GM18507 (cell line): ENCODE measurements around the gene STARD5.

Experiments
- DNase-seq: peaks from one replicate; pipeline ENCODE4 v3.0.0; 2011; ENCODE audit warnings: low read depth; ENCODE audit not compliant: insufficient read length; ENCODE audit errors: extremely low spot score
- FAIRE-seq: peaks from 2 replicates; lab custom pipeline; 2011; peaks lifted over from hg19 to GRCh38; lab: Jason Lieb, UNC

Gene STARD5

DNA sequence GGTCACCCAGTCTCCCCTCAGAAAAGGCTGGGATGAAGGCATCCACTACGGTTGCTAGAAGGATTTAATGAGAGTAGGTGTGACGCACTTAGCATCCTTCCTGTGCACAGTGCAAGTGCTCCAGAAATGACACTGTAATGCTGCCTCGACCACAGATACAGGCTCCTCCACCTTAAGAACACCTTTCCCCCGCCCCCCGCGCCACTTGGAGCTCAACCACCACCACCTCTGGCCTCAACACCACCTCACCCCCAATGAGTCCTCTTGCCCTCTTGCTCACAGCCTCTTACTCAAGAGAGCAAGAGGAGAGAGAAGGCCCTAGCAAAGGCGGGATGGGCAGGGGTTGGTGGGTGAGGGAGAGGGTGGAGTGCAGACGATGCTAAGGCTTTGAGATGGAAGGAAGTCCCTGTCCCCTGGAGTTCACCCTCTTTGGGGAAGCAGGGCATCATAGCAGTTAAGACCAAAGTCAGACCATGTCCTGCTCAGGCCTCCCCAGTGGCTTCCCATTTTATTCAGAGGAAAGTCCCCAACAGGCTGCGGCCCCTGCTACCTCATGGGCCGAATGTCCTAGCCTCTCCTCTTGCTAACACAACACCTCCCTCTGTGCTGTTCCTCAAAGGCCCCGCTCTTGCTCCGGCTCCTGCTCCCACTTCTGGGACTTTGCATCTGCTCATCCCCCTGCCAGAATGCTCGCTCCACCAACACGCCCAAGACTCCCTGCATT, 8.3 kb downstream of the STARD5 start:
- FAIRE-seq (peak; percentile 71), DNase-seq (no peak)

DNA sequence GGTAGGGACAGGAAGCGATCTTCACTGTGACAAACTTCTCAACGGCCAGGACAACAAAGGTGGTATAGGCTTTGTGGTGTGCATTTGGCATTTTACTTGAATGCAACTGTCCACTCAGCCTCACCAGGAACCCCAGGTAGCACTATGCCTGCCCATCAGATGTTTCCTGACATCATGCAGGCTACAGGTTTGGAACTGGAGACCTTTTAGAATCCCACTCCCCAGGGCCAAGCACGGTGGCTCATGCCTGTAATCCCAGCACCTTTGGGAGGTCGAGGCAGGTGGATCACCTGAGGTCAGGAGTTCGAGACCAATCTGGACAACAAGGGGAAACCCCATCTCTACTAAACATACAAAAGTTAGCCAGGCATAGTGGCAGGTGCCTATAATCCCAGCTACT, 9.6 kb downstream of the STARD5 start:
- DNase-seq (no peak), FAIRE-seq (no peak)

DNA sequence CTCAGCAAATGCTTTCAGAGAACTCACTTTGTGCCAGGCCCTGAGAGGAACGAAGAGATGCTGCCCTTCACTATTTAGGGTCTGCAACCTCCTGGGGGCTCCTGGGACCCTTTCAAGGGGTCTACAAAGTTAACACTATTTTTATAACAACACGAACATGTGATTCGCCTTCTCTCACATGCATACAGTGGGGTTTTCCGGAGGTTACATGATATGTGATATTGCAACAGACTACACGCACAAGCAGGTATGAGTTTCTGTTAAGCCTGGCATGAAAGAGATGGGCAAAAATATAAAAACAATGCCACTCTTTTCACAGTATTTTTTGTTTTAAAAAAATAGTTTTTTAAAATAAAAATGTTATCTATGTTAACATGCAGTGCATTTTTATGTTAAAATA, 10.3 kb downstream of the STARD5 start:
- DNase-seq, result no peak

DNA sequence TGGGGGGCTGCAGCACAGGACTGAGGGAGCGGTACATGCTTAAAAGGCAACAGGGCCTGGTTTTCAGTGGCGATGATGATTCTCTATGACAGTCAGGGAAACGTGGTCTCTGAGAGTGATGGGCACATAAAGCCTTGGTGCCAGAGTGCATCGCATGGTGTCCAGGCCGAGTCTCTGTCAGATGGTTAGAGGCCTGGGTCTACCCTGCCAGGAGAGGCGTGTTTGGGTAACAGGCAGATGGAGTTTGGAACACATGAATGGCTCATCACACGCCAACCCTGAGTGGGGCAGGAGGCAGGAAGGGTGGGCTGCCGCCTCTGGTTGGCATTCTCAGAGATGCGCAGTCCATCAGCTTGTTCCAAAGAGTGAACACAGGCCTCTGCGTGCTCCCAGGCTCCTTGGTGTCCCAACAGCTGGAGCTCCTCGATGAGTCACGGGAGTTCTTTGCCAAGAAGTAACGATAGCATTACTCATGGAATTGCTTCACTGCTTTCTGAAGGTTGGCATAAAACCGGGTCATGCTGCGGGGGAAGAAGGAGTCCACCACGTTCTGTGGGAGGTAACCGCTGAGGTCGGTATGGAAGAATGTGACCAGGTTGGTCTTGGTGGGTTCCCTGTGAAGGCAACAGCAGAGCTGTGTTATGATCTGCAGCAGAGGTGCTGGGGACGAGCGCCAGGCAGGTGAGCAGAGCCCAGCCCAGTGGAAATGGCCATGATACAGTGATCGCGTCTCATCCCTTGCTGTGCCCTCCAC, 11.0 kb downstream of the STARD5 start:
- FAIRE-seq, result no peak

More for the DNA sequence above, 10.3 kb downstream of the STARD5 start:
- no peak for FAIRE-seq

DNA sequence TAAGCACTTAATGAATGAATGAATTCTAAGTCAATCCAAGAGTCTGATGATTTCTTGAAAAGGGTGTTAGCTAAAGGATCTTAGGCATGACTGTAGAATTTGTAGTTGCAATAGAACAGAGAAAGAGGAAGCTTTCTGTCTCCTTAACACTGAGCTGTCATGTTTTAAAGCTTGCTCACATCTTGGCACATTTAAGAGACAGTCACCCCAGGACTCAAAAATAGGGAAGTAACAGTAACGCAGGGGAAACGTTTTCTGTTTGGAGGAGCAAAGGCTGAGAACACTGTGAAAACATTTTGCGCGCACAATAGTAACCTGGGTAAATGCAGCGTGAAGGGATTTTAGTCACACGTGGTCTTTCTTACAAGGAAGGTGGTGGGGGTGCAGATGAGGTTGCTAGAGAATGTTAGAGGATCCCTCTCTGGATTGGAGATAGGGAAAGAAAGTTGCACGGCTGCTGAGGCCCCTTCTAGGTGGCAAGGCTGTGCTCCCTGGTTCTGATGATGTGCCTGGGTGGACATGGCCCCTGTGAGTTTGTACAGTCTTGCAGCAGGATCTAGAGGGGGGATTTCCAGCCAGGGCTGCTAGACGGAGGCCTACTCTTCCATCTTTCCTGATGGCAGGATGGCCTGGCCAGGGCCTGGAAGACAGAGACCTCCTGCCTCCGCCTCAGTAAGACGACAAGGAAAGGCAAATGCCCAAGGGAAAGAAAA, 12.0 kb downstream of the STARD5 start:
- no peak for DNase-seq
- peak; percentile 79 for FAIRE-seq

More for the DNA sequence above, 11.0 kb downstream of the STARD5 start:
- no peak for DNase-seq

DNA sequence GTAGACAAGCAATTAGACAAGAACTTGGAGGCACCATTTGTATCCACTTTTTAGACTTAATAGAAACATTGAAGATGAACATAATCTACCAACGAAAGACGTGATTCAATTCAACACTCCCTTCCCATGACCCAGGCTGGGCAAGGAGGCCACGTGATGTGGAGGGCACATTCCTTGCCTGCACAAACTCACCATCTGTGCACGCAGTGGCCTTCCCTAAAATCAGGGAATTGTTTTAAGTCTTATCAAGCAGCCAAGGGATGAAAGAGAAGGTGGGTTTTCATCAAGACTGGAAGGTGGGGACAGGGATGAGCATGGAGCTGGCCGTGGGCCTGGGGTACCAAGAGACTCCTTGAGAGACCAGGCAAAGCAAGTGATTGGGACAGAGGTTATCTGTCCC, 13.5 kb downstream of the STARD5 start:
- DNase-seq (no peak), FAIRE-seq (no peak)

DNA sequence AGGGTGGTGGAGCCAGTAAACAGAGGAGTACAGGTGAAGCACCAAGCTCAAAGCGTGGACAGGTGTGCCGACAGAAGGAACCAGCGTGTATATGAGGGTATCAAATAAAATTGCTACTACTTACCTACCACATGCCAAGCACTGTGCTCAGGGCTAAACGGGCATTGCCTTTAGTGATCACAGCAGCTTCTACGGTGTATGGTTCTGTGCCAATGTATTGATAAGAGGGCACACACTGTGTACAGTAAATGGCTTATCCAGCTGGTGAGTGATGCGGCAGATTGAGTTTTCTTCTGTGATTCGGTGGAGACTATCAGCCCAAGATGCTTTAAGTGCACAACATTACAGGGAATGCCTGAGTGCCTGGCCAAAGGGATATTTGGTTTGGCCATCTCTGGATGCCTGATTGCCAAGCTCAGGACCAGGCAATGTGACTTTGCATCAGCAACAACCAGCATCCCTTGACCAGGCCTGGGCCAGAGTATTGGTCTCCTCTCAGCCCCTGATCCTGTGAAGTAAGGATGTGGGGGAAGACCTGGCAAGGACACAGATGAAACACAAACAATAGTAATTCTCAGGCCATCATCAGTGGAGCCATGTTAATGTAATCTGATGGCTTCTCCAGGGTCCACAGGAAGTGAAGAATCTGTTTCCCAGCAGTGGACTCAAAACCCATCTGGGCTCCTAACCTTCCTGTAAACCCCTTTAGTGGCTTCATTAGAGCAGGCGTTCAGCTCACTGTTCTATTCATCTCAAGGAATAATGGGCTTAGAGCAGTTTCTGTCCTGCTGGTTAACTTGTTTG, 14.1 kb downstream of the STARD5 start:
- no peak for DNase-seq
- no peak for FAIRE-seq

DNA sequence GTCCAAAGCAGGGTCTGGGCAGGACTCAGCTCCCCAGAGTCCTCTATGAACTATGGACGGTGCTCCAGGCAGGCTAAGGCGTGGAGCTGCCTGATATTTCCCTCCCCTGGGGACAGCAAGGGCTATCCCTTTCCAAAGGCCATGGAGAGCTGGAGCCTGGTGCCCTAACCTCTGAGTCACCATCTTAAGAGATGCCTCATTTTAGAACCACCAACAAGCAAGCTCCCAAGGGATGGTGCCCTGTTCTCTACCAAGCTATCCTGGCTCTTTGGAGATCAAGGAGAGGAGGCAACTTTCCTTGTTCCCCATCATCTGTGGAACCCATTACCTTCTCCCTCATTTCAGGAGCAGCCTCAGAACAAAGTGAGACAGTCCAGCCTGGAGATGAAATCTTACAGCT, 15.7 kb downstream of the STARD5 start:
- FAIRE-seq (no peak), DNase-seq (no peak)

DNA sequence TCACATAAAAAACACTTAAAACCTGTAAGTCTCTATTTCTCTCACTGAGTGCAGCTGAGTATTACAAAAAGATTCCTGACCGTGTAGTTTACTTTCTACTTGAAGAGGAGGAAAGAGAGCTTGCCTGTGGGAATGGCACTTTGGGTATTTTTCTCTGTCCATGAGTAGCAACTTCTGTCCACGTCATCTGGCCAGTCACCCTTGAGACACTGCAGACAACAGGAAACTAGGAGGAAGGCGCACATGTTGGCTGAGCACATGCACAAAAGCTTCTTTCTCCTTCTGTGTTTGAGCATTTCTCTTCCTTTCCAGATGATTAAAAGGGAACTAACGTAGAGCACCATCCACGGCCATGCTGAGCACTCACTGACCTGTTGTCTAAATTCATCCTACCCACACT, 19.7 kb downstream of the STARD5 start:
- FAIRE-seq, result peak; percentile 78
- no peak for DNase-seq

DNA sequence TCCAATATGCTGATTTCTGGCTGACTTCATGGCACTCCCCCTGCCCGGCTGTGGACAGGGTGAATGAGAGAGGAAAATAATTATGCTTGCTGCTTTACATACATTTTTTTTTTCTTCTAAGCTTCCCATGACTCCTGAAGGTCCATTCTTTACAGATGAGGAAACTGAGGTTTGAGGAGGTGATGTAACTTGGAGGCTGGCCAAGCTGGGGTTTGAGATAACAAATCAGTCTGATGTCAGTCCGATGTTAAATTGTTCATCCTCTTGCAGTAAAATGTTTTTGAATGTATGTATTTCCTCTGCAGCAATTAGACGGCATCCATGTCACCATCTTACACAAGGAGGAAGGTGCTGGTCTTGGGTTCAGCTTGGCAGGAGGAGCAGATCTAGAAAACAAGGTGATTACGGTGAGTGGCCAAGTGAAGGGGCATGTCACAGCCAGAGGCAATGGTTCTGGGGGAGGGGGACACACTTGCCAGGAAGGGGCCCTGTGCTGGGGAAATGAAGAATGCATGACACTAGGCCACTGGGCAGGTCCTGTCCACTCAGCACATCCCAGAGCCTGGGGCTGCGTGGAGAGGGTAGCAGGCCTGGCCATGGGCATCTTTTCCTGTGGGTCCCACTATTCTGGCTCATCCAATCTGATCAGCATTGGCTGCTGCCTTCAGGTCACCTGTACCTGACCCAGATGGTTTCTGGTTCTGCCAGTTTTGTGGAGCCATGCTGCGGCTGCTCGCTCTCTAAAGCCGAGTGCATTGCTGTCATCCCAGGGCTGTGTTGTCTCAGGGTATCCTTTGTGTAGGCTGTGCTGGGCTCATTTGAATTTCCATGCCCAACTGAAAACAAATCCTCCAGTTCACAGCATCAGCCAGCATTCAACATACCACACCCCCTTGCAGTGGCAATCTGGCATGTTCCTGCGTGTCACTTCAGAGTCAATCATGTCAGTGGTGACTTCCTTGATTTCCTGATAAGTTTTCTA, 20.4 kb downstream of the STARD5 start:
- FAIRE-seq (peak; percentile 29), DNase-seq (no peak)

DNA sequence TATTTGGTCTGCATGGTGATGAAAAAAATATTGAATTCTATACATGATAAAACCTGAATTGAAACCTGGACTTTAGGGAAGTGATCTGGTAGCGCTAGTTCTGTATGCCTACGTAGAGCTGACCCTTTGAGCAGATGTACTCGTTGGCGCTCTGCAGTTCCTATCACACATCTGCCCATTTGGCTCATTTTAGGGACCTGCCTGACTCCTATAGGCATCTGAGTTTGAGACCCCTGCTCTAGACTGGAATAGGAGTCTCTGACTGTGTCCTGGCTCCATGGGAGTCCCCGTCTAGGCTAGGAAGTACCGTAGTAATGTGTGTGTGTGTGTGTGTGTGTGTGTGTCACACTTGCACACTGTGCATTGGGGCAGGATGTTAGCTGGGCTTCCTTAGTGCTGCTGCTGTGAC, 21.2 kb downstream of the STARD5 start:
- FAIRE-seq (no peak), DNase-seq (no peak)

DNA sequence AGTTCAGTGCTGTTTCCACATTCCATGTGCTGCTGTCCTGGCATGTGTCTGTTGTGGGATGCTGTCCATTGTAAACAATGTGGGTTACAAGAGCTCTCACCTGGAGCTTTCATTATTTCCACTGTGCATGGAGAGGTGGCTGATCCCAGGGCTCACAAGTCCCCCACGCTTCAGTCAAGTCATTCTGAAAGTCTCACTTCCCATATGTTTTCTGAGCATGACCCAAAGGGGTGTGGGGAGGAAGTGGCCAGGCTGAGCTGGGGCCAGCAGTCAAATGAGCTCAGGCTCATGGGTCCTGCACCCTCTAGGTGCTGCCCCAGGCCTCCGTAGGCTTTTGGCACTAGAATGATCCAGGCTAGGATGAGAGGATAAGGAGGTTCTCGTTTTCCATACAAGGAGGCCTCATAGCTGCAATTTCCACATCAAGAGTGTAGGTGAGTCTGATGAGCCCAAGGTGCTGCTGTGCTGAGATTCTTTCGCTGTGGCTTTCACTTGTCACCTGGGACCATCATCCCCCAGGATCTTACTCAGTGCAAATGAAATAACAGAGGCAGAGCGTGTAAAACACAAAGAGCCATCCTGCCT, 22.0 kb downstream of the STARD5 start:
- DNase-seq, result peak; percentile 51
- FAIRE-seq, result peak; percentile 99

DNA sequence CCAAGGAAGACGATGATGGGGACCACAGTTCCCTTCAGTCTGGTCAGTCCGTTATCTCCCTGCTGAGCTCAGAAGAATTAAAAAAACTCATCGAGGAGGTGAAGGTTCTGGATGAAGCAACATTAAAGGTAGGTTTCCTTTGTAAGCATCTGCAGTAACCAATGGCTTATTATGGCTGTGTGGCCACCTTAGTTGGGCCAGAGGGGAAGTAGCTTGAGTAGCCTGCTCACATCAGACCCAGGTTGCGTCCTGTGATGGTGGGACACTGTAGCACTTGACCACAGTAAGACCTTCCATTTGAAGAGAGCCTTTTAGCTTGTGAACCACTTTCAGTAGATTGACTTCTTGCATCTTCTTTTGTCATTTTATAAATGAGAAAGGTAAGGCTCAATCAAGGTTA, 22.6 kb downstream of the STARD5 start:
- no peak for DNase-seq
- FAIRE-seq, result no peak

DNA sequence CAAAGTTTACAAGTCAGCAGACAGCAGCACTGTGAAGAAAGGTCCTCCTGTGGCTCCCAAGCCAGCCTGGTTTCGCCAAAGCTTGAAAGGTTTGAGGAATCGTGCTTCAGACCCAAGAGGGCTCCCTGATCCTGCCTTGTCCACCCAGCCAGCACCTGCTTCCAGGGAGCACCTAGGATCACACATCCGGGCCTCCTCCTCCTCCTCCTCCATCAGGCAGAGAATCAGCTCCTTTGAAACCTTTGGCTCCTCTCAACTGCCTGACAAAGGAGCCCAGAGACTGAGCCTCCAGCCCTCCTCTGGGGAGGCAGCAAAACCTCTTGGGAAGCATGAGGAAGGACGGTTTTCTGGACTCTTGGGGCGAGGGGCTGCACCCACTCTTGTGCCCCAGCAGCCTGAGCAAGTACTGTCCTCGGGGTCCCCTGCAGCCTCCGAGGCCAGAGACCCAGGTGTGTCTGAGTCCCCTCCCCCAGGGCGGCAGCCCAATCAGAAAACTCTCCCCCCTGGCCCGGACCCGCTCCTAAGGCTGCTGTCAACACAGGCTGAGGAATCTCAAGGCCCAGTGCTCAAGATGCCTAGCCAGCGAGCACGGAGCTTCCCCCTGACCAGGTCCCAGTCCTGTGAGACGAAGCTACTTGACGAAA, 24.2 kb downstream of the STARD5 start:
- DNase-seq, result no peak
- FAIRE-seq, result peak; percentile 56

DNA sequence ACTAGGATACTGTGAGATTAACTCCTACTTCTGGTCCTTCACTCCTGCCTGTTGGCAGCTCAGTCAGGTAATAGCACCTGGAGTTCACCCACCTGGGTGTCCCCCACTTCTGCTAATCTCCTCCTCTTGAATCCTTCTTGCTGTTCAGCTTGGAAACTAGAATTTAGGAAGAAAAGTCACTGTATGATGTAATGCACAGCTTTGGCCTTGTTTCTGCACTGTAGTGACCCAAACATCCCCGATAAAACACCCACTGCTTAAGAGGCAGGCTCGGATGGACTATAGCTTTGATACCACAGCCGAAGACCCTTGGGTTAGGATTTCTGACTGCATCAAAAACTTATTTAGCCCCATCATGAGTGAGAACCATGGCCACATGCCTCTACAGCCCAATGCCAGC, 24.8 kb downstream of the STARD5 start:
- DNase-seq (no peak), FAIRE-seq (no peak)

DNA sequence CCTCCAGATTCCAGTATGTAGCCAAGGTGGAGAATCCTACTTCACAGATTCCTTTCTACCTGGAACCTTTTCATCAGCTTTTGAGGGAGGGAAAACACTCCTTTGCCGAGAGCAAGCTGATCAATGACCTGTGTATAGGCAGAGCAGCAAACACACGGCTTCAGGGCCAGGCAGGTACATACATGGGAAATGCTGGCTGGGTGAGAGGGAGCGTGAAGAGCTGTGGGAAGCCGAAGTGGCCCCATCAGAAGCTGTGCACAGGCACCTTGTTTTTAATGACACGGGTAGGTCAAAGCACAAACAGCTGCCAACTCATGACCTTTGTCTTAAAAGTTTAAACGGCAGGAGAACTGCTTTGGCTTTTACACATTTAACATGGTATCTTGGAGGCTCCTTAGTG, 25.3 kb downstream of the STARD5 start:
- FAIRE-seq, result peak; percentile 62
- no peak for DNase-seq

DNA sequence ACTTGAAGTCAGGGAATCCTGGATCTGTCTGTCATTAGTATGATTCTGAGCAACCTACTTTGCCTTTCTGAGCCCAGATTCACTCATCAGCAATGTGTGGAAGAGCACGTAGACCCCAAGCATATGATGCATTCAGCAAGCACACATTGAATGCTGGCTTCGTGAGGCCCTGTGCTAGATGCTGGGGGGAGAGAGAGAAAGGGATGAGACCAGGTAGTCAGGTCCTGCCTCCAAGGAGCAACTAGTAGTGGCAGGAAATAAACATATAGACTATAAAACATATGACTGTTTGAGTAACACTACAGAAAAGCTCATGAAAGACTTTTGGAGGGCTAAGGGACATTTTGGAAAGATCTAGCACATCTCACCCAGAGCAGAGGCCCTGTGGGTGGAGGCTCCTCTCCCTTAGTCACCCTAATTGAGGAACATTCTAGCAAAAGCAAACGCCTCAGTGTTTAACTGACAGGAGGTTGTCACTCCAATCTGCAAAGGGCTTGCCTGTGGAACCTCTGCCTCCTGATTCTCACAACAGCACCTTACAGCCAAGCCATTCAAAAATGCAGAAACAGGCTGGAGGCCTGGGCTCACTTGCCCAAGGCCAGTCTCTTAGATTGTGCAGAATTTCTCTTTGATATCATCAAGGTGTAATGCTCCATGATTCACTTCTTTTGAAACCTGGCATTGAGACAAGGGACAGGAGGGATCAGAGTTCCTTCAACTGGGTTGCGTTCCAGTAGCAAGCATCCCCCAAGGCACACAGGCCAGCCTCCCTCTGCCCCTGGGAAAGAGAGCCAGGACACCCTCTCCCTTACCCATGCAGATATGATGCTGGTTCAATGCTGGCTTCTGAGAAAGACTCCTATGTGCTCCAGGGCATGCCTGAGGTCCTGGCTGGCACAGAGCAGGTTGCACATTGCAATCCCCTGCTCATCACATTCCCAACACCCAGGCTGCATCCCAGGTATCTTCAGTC, 26.1 kb downstream of the STARD5 start:
- FAIRE-seq (peak; percentile 75), DNase-seq (no peak)
